GM04504 (cell line): ENCODE measurements around the gene PARVG.

ENCODE experiments used
- DNase-seq: peaks from one replicate; pipeline ENCODE4 v3.0.0-alpha.2; 2012; ENCODE audit warnings: low read depth

Gene PARVG

GRCh38 chr22:44180706-44181032 is at the start of gene PARVG:
TSS of gene PARVG (plus strand) at chr22:44180925. CDS start at chr22:44183330, 2,405 bp downstream.
- DNase-seq: no peak

GRCh38 chr22:44131412-44131811 is 49.3 kb upstream of the PARVG start:
- no peak for DNase-seq

- no peak for DNase-seq
These were observed 48.6 kb upstream of the PARVG start for GRCh38 chr22:44131989-44132685.

- DNase-seq: no peak
These were observed 48.0 kb upstream of the PARVG start for GRCh38 chr22:44132724-44133123.

- no peak for DNase-seq
These were observed 47.6 kb upstream of the PARVG start for GRCh38 chr22:44133161-44133560.

GRCh38 chr22:44133901-44134571 is 46.7 kb upstream of the PARVG start:
- DNase-seq: no peak

- DNase-seq: no peak
These were observed 44.6 kb upstream of the PARVG start for GRCh38 chr22:44136112-44136511.

- DNase-seq: no peak
These were observed 43.9 kb upstream of the PARVG start for GRCh38 chr22:44136786-44137185.

- no peak for DNase-seq
These were observed 43.3 kb upstream of the PARVG start for GRCh38 chr22:44137415-44137814.

- DNase-seq: no peak
These were observed 41.0 kb upstream of the PARVG start for GRCh38 chr22:44139773-44140172.

- no peak for DNase-seq
These were observed 38.2 kb upstream of the PARVG start for GRCh38 chr22:44142421-44143104.

- no peak for DNase-seq
These were observed 37.6 kb upstream of the PARVG start for GRCh38 chr22:44143105-44143474.

GRCh38 chr22:44143579-44143978 is 37.1 kb upstream of the PARVG start:
- DNase-seq: no peak

GRCh38 chr22:44144046-44144569 is 36.6 kb upstream of the PARVG start:
- DNase-seq: no peak

- DNase-seq: no peak
These were observed 35.2 kb upstream of the PARVG start for GRCh38 chr22:44145544-44145943.

- no peak for DNase-seq
These were observed 34.5 kb upstream of the PARVG start for GRCh38 chr22:44146088-44146861.

- no peak for DNase-seq
These were observed 33.6 kb upstream of the PARVG start for GRCh38 chr22:44147008-44147645.

- DNase-seq: peak; percentile 22
These were observed 32.7 kb upstream of the PARVG start for GRCh38 chr22:44147821-44148574.

GRCh38 chr22:44151676-44152075 is 29.0 kb upstream of the PARVG start:
- DNase-seq: peak; percentile 59

- DNase-seq: no peak
These were observed 27.0 kb upstream of the PARVG start for GRCh38 chr22:44153710-44154109.

GRCh38 chr22:44154436-44154942 is 26.2 kb upstream of the PARVG start:
- no peak for DNase-seq
